IMR-90 (cell line): ENCODE results near the gene ZNF492. TPM values are rescaled to one million over a fixed set of nuclear protein-coding genes. Genes with fewer than 3 reads are reported as not detected.

Source experiments
- ATAC-seq: fragments of 200-7000 bp; cut with Tn5 transposase; 2 replicates; pipeline ENCODE4 v1.9.1; 2020; ENCODE audit warnings: low read depth, mild to moderate bottlenecking, moderate library complexity
- BruUV-seq: library from RNA; stranded (reverse); fragments of 400-500 nt; replicated peaks from 2 replicates; lab custom pipeline; 2021; lab: Mats Ljungman, UMichigan
- CTCF ChIA-PET: fragments of 300-600 bp; formaldehyde crosslinking; extraction: SDS; loops from one replicate; lab custom pipeline; 2021; ENCODE audit warnings: antibody characterized with exemption; lab: Yijun Ruan, JAX
- POLR2A ChIA-PET: fragments of 300-600 bp; sonication (Branson Sonifier 250); formaldehyde crosslinking; loops from one replicate; lab custom pipeline; 2022; ENCODE audit warnings: antibody characterized with exemption; ENCODE audit not compliant: unreplicated experiment; lab: Charles Lee
- DNase-seq: peaks from one replicate; pipeline ENCODE4 v3.0.0; 2013
- H2AFZ ChIP-seq: replicated peaks from 2 replicates; pipeline ENCODE3; 2013; ENCODE audit warnings: low read length, mild to moderate bottlenecking; ENCODE audit not compliant: poor library complexity
- H2AK5ac ChIP-seq: 2 replicates; pipeline ENCODE4 v1.6.1; 2013; ENCODE audit warnings: low read depth, low read length, inconsistent platforms
- H2AK9ac ChIP-seq: replicated peaks from 2 replicates; pipeline ENCODE3; 2013; ENCODE audit warnings: mild to moderate bottlenecking, low read depth, low read length, moderate library complexity; ENCODE audit not compliant: poor library complexity
- H2BK120ac ChIP-seq: 2 replicates; pipeline ENCODE4 v1.6.1; 2013; ENCODE audit warnings: low read depth, low read length, inconsistent platforms
- H2BK15ac ChIP-seq: 3 replicates; pipeline ENCODE4 v1.6.1; 2013; ENCODE audit warnings: low read depth, low read length, inconsistent platforms
- H2BK20ac ChIP-seq: 2 replicates; pipeline ENCODE4 v1.6.1; 2013; ENCODE audit warnings: low read depth, mild to moderate bottlenecking, inconsistent platforms, low read length, moderate library complexity
- H2BK5ac ChIP-seq: 2 replicates; pipeline ENCODE4 v1.6.1; 2013; ENCODE audit warnings: mild to moderate bottlenecking, low read depth, low read length, inconsistent platforms; ENCODE audit not compliant: poor library complexity, severe bottlenecking
- H3K14ac ChIP-seq: replicated peaks from 2 replicates; pipeline ENCODE4 v1.6.1; 2013; ENCODE audit warnings: low read depth, low read length, inconsistent platforms
- H3K18ac ChIP-seq: 2 replicates; pipeline ENCODE4 v1.6.1; 2013; ENCODE audit warnings: low read depth, low read length, control low read depth
- H3K23ac ChIP-seq: 2 replicates; pipeline ENCODE4 v1.6.1; 2013; ENCODE audit warnings: low read depth, low read length, inconsistent platforms
- H3K27ac ChIP-seq: 2 replicates; pipeline ENCODE4 v1.5.1; 2013; ENCODE audit warnings: mild to moderate bottlenecking, control low read depth, low read length; ENCODE audit not compliant: insufficient read depth
- H3K27me3 ChIP-seq: 2 replicates; pipeline ENCODE4 v1.6.1; 2013; ENCODE audit warnings: low read length; ENCODE audit not compliant: control insufficient read depth, insufficient read depth
- H3K36me3 ChIP-seq: 2 replicates; pipeline ENCODE4 v1.6.1; 2013; ENCODE audit warnings: low read length, mixed read lengths; ENCODE audit not compliant: control insufficient read depth, insufficient read depth
- H3K4ac ChIP-seq: 2 replicates; pipeline ENCODE4 v1.6.1; 2013; ENCODE audit warnings: low read depth, low read length, inconsistent platforms
- H3K4me1 ChIP-seq: 2 replicates; pipeline ENCODE4 v1.6.1; 2013; ENCODE audit warnings: low read length, mixed read lengths; ENCODE audit not compliant: control insufficient read depth, insufficient read depth
- H3K4me2 ChIP-seq: 2 replicates; pipeline ENCODE4 v1.6.1; 2013; ENCODE audit warnings: low read depth, mild to moderate bottlenecking, control low read depth, low read length, moderate library complexity
- H3K4me3 ChIP-seq: 2 replicates; pipeline ENCODE4 v1.5.1; 2013; ENCODE audit warnings: low read depth, mild to moderate bottlenecking, control low read depth, low read length, moderate library complexity; ENCODE audit not compliant: insufficient read depth
- H3K56ac ChIP-seq: 2 replicates; pipeline ENCODE4 v1.6.1; 2013; ENCODE audit warnings: low read length, inconsistent platforms; ENCODE audit not compliant: insufficient read depth; ENCODE audit errors: extremely low read depth
- H3K79me1 ChIP-seq, 2 experiments: 2 replicates each; pipeline ENCODE4 v1.6.1; 2013; ENCODE audit warnings: low read length in 2 of 2, inconsistent platforms in 1 of 2, low read depth in 1 of 2
- H3K9ac ChIP-seq: 2 replicates; pipeline ENCODE4 v1.6.1; 2013; ENCODE audit warnings: low read depth, low read length, control low read depth
- H3K9me1 ChIP-seq: 2 replicates; pipeline ENCODE4 v1.6.1; 2013; ENCODE audit warnings: low read length, inconsistent platforms; ENCODE audit not compliant: insufficient read depth
- H3K9me3 ChIP-seq: 2 replicates; pipeline ENCODE4 v1.6.1; 2013; ENCODE audit warnings: low read length; ENCODE audit not compliant: control insufficient read depth, insufficient read depth
- H4K20me1 ChIP-seq: 2 replicates; pipeline ENCODE4 v1.6.1; 2013; ENCODE audit warnings: low read length, inconsistent platforms; ENCODE audit not compliant: insufficient read depth
- H4K5ac ChIP-seq: 2 replicates; pipeline ENCODE4 v1.6.1; 2013; ENCODE audit warnings: mild to moderate bottlenecking, low read depth, low read length, control low read depth
- H4K8ac ChIP-seq, 2 experiments: 2 replicates each; pipeline ENCODE4 v1.6.1; 2013; ENCODE audit warnings: low read depth in 2 of 2, low read length in 2 of 2, control low read depth in 1 of 2, inconsistent platforms in 1 of 2
- H4K91ac ChIP-seq: 2 replicates; pipeline ENCODE4 v1.6.1; 2013; ENCODE audit warnings: low read depth, low read length, inconsistent platforms; ENCODE audit not compliant: insufficient read depth
- BHLHE40 ChIP-seq: fragments of 150-350 bp; IDR thresholded peaks from 2 replicates; pipeline ENCODE4 v1.6.1; 2016; ENCODE audit warnings: mild to moderate bottlenecking, low read depth, low read length
- CEBPB ChIP-seq: IDR thresholded peaks from 2 replicates; pipeline ENCODE4 v1.6.1; 2012; ENCODE audit warnings: low read depth, low read length, improper control_type of control experiment
- CHD1 ChIP-seq: IDR thresholded peaks from 2 replicates; pipeline ENCODE4 v1.6.1; 2012; ENCODE audit warnings: low read depth, low read length, improper control_type of control experiment
- CTCF ChIP-seq: conservative IDR thresholded peaks from 2 replicates; pipeline ENCODE4 v1.5.1; 2012; ENCODE audit warnings: mild to moderate bottlenecking, low read depth, low read length, improper control_type of control experiment
- MAFK ChIP-seq: IDR thresholded peaks from 2 replicates; pipeline ENCODE4 v1.6.1; 2012; ENCODE audit warnings: low read depth, low read length, improper control_type of control experiment
- MAZ ChIP-seq: IDR thresholded peaks from 2 replicates; pipeline ENCODE4 v1.6.1; 2012; ENCODE audit warnings: low read depth, mild to moderate bottlenecking, low read length, improper control_type of control experiment, moderate library complexity, borderline replicate concordance
- MXI1 ChIP-seq: IDR thresholded peaks from 2 replicates; pipeline ENCODE4 v1.6.1; 2012; ENCODE audit warnings: low read depth, mild to moderate bottlenecking, low read length, moderate library complexity, borderline replicate concordance
- NFE2L2 ChIP-seq: fragments of 150-350 bp; IDR thresholded peaks from 2 replicates; pipeline ENCODE4 v1.6.1; 2016; ENCODE audit warnings: low read depth, mild to moderate bottlenecking, low read length
- POLR2A ChIP-seq: IDR thresholded peaks from 2 replicates; pipeline ENCODE4 v1.6.1; 2012; ENCODE audit warnings: mild to moderate bottlenecking, low read depth, low read length
- RAD21 ChIP-seq: IDR thresholded peaks from 2 replicates; pipeline ENCODE4 v1.6.1; 2012; ENCODE audit warnings: low read length, improper control_type of control experiment
- RCOR1 ChIP-seq: IDR thresholded peaks from 2 replicates; pipeline ENCODE4 v1.6.1; 2012; ENCODE audit warnings: mild to moderate bottlenecking, low read length, improper control_type of control experiment; ENCODE audit not compliant: insufficient replicate concordance
- RFX5 ChIP-seq: IDR thresholded peaks from 2 replicates; pipeline ENCODE4 v1.8.0; 2012; ENCODE audit warnings: low read depth, mild to moderate bottlenecking, low read length, moderate library complexity
- SMC3 ChIP-seq: fragments of 150-350 bp; IDR thresholded peaks from 2 replicates; pipeline ENCODE4 v1.6.1; 2016; ENCODE audit warnings: low read depth, mild to moderate bottlenecking, antibody characterized with exemption, low read length, moderate library complexity
- USF2 ChIP-seq: fragments of 150-350 bp; IDR thresholded peaks from 2 replicates; pipeline ENCODE4 v1.6.1; 2017; ENCODE audit warnings: mild to moderate bottlenecking, antibody characterized with exemption, low read length, low read depth
- WGBS, 2 experiments: methylation state at CpG; one replicate each; pipeline versions ENCODE4 v1.1.5 to v1.1.7; 2013; ENCODE audit warnings: missing lambda C conversion rate in 2 of 2; ENCODE audit not compliant: insufficient read length in 1 of 2; ENCODE audit errors: extremely low coverage in 2 of 2; 5-methylcytosine and 5-hydroxymethylcytosine counted together
- dilution Hi-C: fragments of 300-500 bp; cut with HindIII; formaldehyde crosslinking; loops from one replicate; pipeline ENCODE4 v1.14.3; 2018; ENCODE audit warnings: low sequenced_read_pairs; ENCODE audit not compliant: unreplicated experiment
- in situ Hi-C: fragments of 300-500 bp; cut with MboI; formaldehyde crosslinking; loops from 3 replicates; pipeline ENCODE4 v1.14.3; 2019; ENCODE audit warnings: low sequenced_read_pairs, inconsistent platforms, mixed read lengths
- intact Hi-C: fragments of 100-400 bp; cut with micrococcal nuclease; formaldehyde crosslinking; loops from 2 replicates; pipeline ENCODE4 v1.10.0; 2022
- polyA plus RNA-seq, 3 experiments: library from polyadenylated mRNA; depleted of rRNA; stranded (reverse); fragments of >200 nt; gene quantifications; 2 replicates each; pipeline ENCODE4 v1.2.3, GENCODE V29; 2012; ENCODE audit warnings: low replicate concordance in 1 of 3
- total RNA-seq: library from RNA; depleted of rRNA; stranded (reverse); fragments of >200 nt; gene quantifications from 2 replicates; pipeline ENCODE4 v1.2.3, GENCODE V29; 2012
- TF ChIP-seq, protein P1 (sequence below): fragments of 150-350 bp; IDR thresholded peaks from 2 replicates; pipeline ENCODE4 v1.6.1; 2016; ENCODE audit warnings: low read depth, mild to moderate bottlenecking, low read length, moderate library complexity, borderline replicate concordance

The ZNF492 gene
- total and polyA plus RNA-seq, 2 of the 4 experiments (the other 2 are of a cell fraction), result 0.19 to 1.3 TPM

DNA sequence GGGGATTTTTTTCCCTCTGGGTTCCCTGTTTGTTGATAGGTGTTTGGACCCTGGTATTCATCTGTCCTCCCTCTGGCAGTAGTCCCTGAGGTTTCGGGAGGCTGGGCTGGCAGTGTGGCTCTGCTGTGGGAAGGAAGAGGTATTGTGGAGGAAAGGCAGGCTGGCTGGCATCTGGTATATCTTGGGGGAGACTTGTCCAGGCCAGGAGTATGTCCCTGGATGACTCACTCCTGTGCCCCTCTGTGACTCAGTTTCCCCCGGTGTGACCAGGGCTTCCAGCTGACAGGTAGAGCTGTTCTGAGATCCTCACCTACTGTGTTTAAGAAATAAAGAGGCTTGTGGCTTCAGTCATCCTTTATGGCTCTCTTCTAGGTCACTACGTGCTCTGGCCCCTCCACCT, 14.2 kb upstream of the ZNF492 start:
- H4K20me1 ChIP-seq, result no peaks in the 10 kb centered on the region
- no peak overlapping the region for H3K4me3 ChIP-seq
- no peaks in the 10 kb centered on the region for H3K9me1 ChIP-seq
- no peak for ATAC-seq
- POLR2A ChIA-PET, result no interaction called here
- in situ Hi-C loops, result no loop called here
- WGBS, 2 experiments, result no CpG with 5 or more reads among the region's 3 CpGs
- no peak for TF ChIP-seq MXI1
- no peak for TF ChIP-seq MAZ
- TF ChIP-seq RFX5, result no peak
- TF ChIP-seq RCOR1, result no peak
- no peak for TF ChIP-seq USF2
- no peak for TF ChIP-seq RAD21
- no peak for TF ChIP-seq POLR2A
- no peak for TF ChIP-seq CTCF
- TF ChIP-seq NFE2L2, result no peak
- no peak for TF ChIP-seq SMC3
- no peak for TF ChIP-seq CHD1
- TF ChIP-seq CEBPB, result no peak
- TF ChIP-seq MAFK, result no peak
- no peak for TF ChIP-seq BHLHE40
- TF ChIP-seq, protein P1, sequence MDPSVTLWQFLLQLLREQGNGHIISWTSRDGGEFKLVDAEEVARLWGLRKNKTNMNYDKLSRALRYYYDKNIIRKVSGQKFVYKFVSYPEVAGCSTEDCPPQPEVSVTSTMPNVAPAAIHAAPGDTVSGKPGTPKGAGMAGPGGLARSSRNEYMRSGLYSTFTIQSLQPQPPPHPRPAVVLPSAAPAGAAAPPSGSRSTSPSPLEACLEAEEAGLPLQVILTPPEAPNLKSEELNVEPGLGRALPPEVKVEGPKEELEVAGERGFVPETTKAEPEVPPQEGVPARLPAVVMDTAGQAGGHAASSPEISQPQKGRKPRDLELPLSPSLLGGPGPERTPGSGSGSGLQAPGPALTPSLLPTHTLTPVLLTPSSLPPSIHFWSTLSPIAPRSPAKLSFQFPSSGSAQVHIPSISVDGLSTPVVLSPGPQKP, result no peak
- no peak overlapping the region for H3K27ac ChIP-seq
- BruUV-seq, result no TSS peak
- H3K9ac ChIP-seq, result no peak overlapping the region
- dilution Hi-C loops, result no loop called here
- H3K9me3 ChIP-seq, result peaks cover 30% of the 10 kb centered on the region
- no peaks in the 10 kb centered on the region for H3K27me3 ChIP-seq
- H2BK20ac ChIP-seq, result no peak overlapping the region
- DNase-seq, result no peak
- H3K4me1 ChIP-seq, result no peaks in the 10 kb centered on the region
- no peak overlapping the region for H2AK9ac ChIP-seq
- H3K56ac ChIP-seq, result no peak overlapping the region
- H3K23ac ChIP-seq, result no peak overlapping the region
- no peaks in the 10 kb centered on the region for H3K36me3 ChIP-seq
- intact Hi-C loops, result no loop called here
- H3K79me1 ChIP-seq, result no peaks in the 10 kb centered on the region
- no peak overlapping the region for H2AK5ac ChIP-seq
- H4K91ac ChIP-seq, result no peak overlapping the region
- H3K14ac ChIP-seq, result no peak overlapping the region
- no peak overlapping the region for H3K18ac ChIP-seq
- no peak overlapping the region for H2BK15ac ChIP-seq
- no peak overlapping the region for H3K4me2 ChIP-seq
- no peak overlapping the region for H4K5ac ChIP-seq
- no peak overlapping the region for H2BK5ac ChIP-seq
- no peak overlapping the region for H2BK120ac ChIP-seq
- CTCF ChIA-PET, result no interaction called here
- H4K8ac ChIP-seq, result no peak overlapping the region
- H2AFZ ChIP-seq, result no peak overlapping the region
- H3K4ac ChIP-seq, result no peak overlapping the region
